ENCODE data around the gene SHD.

DNA sequence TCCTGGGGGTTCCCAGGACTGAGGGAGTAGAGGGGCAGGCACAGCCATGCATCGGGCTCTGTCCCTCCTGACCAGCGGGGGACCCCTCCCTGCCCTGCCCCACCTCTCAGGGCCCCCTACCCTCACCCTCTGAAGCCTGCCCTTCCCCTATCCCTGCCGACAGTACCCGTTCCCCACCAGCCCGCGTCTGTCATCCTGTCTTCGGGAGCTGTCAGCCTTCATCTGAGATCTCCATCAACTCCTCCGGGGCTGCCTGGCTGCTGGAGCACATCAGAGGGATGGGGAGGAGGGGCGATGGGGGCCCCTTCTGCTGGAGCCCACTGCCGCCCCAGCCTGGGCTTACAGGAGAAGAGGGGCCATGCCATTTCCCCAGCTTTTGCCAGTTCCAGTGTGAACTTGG is 6.2 kb upstream of the SHD start:
- TF ChIP-seq POLR2A (IDR thresholded peaks at IDR 0.05; ENCODE audit: low read depth, low read length) (no peak), TAF1 (IDR thresholded peaks at IDR 0.05; ENCODE audit: borderline replicate concordance, low read depth, low read length) (no peak)
